Transverse colon (tissue), 4 donors: ENCODE measurements around the gene BRF1. TPM values are rescaled to one million over a fixed set of nuclear protein-coding genes. Genes with fewer than 3 reads are reported as not detected.

ENCODE experiments used
- DNase-seq: peaks from one replicate; pipeline ENCODE4 v3.0.0-alpha.2; 2019
- H3K27ac ChIP-seq, 4 donors: fragments of 200-600 bp; sonication (generic); 2 replicates each; pipeline ENCODE4 v1.5.1; 2016 to 2018; ENCODE audit warnings: inconsistent platforms in 4 of 4
- H3K27me3 ChIP-seq: fragments of 200-600 bp; sonication (generic); 2 replicates; pipeline ENCODE4 v1.5.1; 2017; ENCODE audit warnings: inconsistent platforms
- H3K36me3 ChIP-seq, 4 donors: fragments of 200-600 bp; sonication (generic); 2 replicates each; pipeline ENCODE4 v1.5.1; 2017 to 2019; ENCODE audit warnings: inconsistent platforms in 4 of 4
- H3K4me1 ChIP-seq, 4 donors: fragments of 200-600 bp; sonication (generic); 2 replicates each; pipeline ENCODE4 v1.5.1; 2017 to 2020; ENCODE audit warnings: inconsistent platforms in 4 of 4
- H3K4me3 ChIP-seq, 4 donors: fragments of 200-600 bp; sonication (generic); 1 replicate in 1 of 4; 2 replicates in 3 of 4; pipeline versions ENCODE4 v1.5.1 to v1.6.1; 2017 to 2019; ENCODE audit warnings: inconsistent platforms in 4 of 4
- H3K9me3 ChIP-seq, 2 donors: fragments of 200-600 bp; sonication (generic); 2 replicates each; pipeline ENCODE4 v1.5.1; 2017 to 2019; ENCODE audit warnings: inconsistent platforms in 2 of 2
- CTCF ChIP-seq, 5 experiments: fragments of 200-600 bp in 3 of 5; fragments of 450-650 bp in 2 of 5; sonication (generic) in 3 of 5; IDR thresholded peaks; 1 replicate in 2 of 5; 2 replicates in 3 of 5; pipeline ENCODE4 v1.5.1; 2016 to 2017; ENCODE audit warnings: antibody characterized with exemption in 5 of 5, inconsistent platforms in 3 of 5, mild to moderate bottlenecking in 2 of 5, moderate library complexity in 1 of 5
- EP300 ChIP-seq: sonication (generic); formaldehyde crosslinking; IDR thresholded peaks from one replicate; pipeline ENCODE4 v1.6.1; 2017; ENCODE audit warnings: antibody characterized with exemption, low read depth
- POLR2A ChIP-seq: fragments of 450-650 bp; IDR thresholded peaks from one replicate; pipeline ENCODE4 v1.6.1; 2016; ENCODE audit warnings: antibody characterized with exemption, mild to moderate bottlenecking, moderate library complexity
- POLR2AphosphoS5 ChIP-seq, 3 donors: sonication (generic); formaldehyde crosslinking; IDR thresholded peaks; one replicate each; pipeline ENCODE4 v1.6.1; 2016; ENCODE audit warnings: antibody characterized with exemption in 3 of 3
- WGBS, 2 donors: methylation state at CpG; one replicate each; pipeline ENCODE4 v1.1.5; 2018; ENCODE audit warnings: low coverage in 1 of 2; 5-methylcytosine and 5-hydroxymethylcytosine counted together
- in situ Hi-C, 4 donors: fragments of 200-750 bp; cut with MboI; loops; one replicate each; pipeline versions ENCODE4 v1.15.0 to v1.15.1; 2017; ENCODE audit warnings: low sequenced_read_pairs in 3 of 4, low pct_ligation_motif_present in 1 of 4, low pct_unique_long_range_greater_than_20kb in 1 of 4
- intact Hi-C: fragments of 100-400 bp; cut with DNase I; formaldehyde crosslinking; loops from one replicate; pipeline ENCODE4 v1.15.1; 2023; ENCODE audit warnings: low total_unique reads
- total RNA-seq, 4 donors: library from RNA; depleted of rRNA; stranded (reverse); fragments of >200 nt; gene quantifications; one replicate each; pipeline ENCODE4 v1.1.0, GENCODE V29; 2016

The BRF1 gene
- total RNA-seq, 4 donors from 2014 or later = 36.2 to 93.9 (median 62.6) TPM

DNA sequence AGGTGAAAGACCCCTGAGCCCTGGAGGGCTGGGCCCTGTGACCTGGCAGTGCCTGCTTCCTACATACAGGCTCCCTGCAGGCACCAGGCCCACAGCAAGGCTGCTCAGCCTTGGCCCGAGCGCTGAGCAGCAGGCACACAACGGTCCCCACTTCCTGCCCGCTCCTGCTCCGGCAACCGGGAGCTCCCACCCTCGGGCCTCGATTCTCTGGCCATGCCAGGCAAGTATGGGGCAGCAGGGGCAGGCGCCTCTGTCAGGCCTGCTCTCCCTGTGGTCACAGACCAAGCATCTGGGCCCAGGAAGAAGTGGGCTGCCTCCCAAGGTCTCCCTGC is 89.1 kb downstream of the BRF1 start:
- Histone ChIP-seq H3K27ac (no peak overlapping the region), H3K4me1 (no peaks in the 10 kb centered on the region), H3K9me3 (no peaks in the 10 kb centered on the region), H3K4me3 (no peak overlapping the region), H3K36me3 (no peaks in the 10 kb centered on the region), H3K27me3 (no peaks in the 10 kb centered on the region)
- WGBS, 2 donors = 94% methylated on average over 9 of the region's 9 CpGs; no CpG with 5 or more reads in 1 of the 2 donors
- in situ Hi-C loops (no loop called here), intact Hi-C loops (no loop called here)
- TF ChIP-seq POLR2AphosphoS5 (IDR thresholded peaks at IDR 0.05) (no peak), EP300 (no peak), POLR2A (no peak), CTCF (IDR thresholded peaks at IDR 0.05) (no peak)
- DNase-seq = no peak

DNA sequence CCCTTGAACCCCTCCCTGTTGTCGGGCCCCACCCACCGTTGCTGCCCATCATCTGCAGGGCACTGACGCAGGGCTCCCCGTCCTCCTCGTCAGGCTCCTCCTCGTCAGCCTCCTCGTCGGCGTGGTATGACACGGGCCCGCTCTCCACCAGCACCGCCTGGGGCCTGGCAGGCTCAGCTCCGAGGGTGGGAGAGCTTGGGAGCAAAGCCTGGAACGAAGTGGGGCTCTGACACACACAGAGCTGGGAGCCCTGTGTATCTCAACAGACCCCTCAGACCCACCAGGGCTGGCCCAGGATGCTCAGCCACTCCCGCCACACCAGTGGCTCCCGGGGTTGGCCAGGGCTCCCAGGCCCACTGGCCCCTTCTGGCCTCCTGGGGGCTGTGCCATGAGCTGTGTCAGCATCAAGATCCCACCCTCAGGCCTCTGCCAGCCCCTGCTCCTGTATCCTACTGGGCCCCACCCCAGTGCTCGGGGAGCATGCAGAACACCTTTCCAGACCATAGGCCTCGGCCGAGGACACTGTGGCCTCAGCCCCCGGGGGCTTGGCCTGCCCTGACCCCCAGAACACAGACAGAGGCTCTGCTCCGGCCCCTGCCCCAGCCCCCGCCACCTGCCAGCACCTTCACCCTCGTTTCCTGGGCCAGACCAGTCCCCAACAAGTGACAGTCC is 89.6 kb downstream of the BRF1 start:
- Histone ChIP-seq H3K4me1 (no peaks in the 10 kb centered on the region), H3K9me3 (no peaks in the 10 kb centered on the region), H3K27me3 (no peaks in the 10 kb centered on the region), H3K4me3 (no peak overlapping the region), H3K36me3 (no peaks in the 10 kb centered on the region), H3K27ac (no peak overlapping the region)
- in situ Hi-C loops = no loop called here
- intact Hi-C loops = no loop called here
- 94 to 100% methylated on average over 2 to 22 of the region's 23 CpGs for WGBS, 2 donors
- no peak for DNase-seq
- no peak for TF ChIP-seq EP300
- TF ChIP-seq POLR2A = no peak
- no peak for TF ChIP-seq CTCF (IDR thresholded peaks at IDR 0.05)
- no peak for TF ChIP-seq POLR2AphosphoS5 (IDR thresholded peaks at IDR 0.05)

GRCh38 chr14:105210266-105211025 is 90.4 kb downstream of the BRF1 start:
- no peak overlapping the region for H3K4me3 ChIP-seq
- in situ Hi-C loops = no loop called here
- H3K36me3 ChIP-seq = no peaks in the 10 kb centered on the region
- DNase-seq = no peak
- no peaks in the 10 kb centered on the region for H3K27me3 ChIP-seq
- H3K4me1 ChIP-seq = peaks cover 0 to 3% (median under 1%) of the 10 kb centered on the region in 4 donors
- intact Hi-C loops = no loop called here
- no peaks in the 10 kb centered on the region for H3K9me3 ChIP-seq
- H3K27ac ChIP-seq = no peak overlapping the region
- no peak for TF ChIP-seq EP300
- TF ChIP-seq POLR2A = no peak
- TF ChIP-seq CTCF (IDR thresholded peaks at IDR 0.05) = no peak
- TF ChIP-seq POLR2AphosphoS5 (IDR thresholded peaks at IDR 0.05) = no peak
- WGBS, 2 donors = 88 to 89% methylated on average over 1 to 17 of the region's 30 CpGs

GRCh38 chr14:105209646-105210045 is 91.2 kb downstream of the BRF1 start:
- no peak for DNase-seq
- Histone ChIP-seq H3K4me3 (no peak overlapping the region), H3K27me3 (no peaks in the 10 kb centered on the region), H3K36me3 (no peaks in the 10 kb centered on the region), H3K4me1 (peaks cover 0 to 11% (median 4%) of the 10 kb centered on the region in 4 donors), H3K27ac (no peak overlapping the region), H3K9me3 (no peaks in the 10 kb centered on the region)
- intact Hi-C loops (no loop called here), in situ Hi-C loops (no loop called here)
- 73% methylated on average over 5 of the region's 16 CpGs; no CpG with 5 or more reads in 1 of the 2 donors for WGBS, 2 donors
- TF ChIP-seq POLR2AphosphoS5 (IDR thresholded peaks at IDR 0.05) (no peak), POLR2A (no peak), CTCF (IDR thresholded peaks at IDR 0.05) (no peak), EP300 (no peak)
